Muscle of arm (tissue), 14 donors: ENCODE results near the gene CHST5. TPM values are rescaled to one million over a fixed set of nuclear protein-coding genes. Genes with fewer than 3 reads are reported as not detected.

Source experiments
- DNase-seq: peaks from one replicate; pipeline ENCODE4 v3.0.0-alpha.2; 2013
- long read RNA-seq, 11 donors: transcript quantifications; one replicate each; lab custom pipeline, GENCODE V29; 2026
- polyA plus RNA-seq, 12 donors: library from polyadenylated mRNA; unstranded; fragments of 120-200 nt; gene quantifications; one replicate each; pipeline ENCODE4 v1.2.1, GENCODE V29; 2013; ENCODE audit not compliant: insufficient read length in 12 of 12

CHST5 gene
- under 1 TPM in 10 of 12 donors, not detected in 2; 0.07 to 0.56 (median 0.24) TPM for polyA plus RNA-seq
- long read RNA-seq, donor 1 = 0 reads
- long read RNA-seq, donor 2 = 0 reads
- long read RNA-seq, donor 3 = 0 reads
- long read RNA-seq, donor 4 = 0 reads
- long read RNA-seq, donor 5 = 0 reads
- long read RNA-seq, donor 6 = 0 reads
- long read RNA-seq, donor 7 = 0 reads
- long read RNA-seq, donor 8 = 0 reads
- long read RNA-seq, donor 9 = 0 reads
- long read RNA-seq, donor 10 = 0 reads
- long read RNA-seq, donor 11 = 0 reads

DNA sequence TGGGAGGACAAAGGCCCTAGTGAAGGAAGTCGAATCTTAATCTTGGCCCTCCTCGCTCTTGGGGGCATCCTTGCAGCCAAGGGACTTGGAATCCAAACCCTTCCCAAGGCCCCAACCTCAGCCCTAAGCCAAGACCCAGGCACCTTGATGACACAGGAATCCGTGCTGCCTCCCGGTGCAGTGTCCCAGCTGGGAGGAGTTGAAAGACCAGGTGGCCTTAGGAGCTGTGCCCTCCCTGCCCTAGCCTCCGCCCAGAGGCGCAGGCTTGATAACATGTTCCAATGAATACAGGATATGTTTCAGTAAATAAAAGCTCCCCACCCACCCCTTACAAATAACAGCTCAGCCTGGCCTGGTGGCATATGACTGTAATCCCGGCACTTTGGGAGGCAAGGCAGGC lies at the start of gene CHST5:
CHST5 (minus strand) TSS at position 208 of the 400 bp plus-strand sequence. CDS start 5,724 bp downstream, outside the sequence.
- DNase-seq = no peak

DNA sequence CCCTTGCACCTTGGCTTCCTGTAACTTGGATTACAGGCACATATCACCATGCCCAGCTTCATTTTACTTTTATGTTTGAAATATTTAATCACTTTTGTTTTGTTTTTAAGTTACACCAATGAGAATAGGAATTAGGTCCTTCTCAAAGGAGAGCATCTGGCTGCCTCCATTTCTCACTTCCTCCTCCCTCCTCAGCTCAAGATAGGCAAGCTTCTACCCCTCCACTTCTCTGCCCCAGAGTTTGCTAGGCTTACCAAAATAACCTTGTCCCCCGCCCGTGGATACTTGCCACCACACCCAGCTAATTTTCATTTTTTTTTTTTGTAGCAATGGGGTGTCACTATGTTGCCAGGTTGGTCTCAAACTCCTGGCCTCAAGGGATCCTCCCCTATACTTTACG lies 48.2 kb upstream of the CHST5 start:
- no peak for DNase-seq

DNA sequence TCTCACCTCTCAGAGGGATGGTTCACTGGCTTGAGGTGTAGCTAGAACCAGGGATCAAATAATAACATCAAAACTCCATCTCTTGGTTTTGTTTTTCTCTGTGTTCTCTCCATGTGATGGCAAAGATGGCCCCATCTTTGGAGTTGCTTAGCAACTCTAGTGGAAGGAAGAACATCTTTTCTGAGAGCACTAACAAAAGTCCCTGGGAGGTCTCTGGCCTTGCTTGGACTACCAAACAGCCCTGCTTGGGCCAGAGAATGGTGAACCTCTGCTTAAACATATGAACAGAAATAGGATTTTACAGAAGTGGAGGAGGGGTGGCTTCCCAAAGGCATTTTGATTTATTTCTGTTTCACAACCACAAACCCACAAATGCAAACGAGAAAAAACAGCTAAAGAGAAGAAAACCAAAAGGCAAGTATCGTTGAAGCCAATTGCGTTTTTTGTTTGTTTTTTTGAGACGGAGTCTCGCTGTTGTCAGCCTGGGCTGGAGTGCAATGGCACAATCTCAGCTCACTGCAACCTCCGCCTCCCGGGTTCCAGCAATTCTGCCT lies 43.5 kb upstream of the CHST5 start:
- no peak for DNase-seq

DNA sequence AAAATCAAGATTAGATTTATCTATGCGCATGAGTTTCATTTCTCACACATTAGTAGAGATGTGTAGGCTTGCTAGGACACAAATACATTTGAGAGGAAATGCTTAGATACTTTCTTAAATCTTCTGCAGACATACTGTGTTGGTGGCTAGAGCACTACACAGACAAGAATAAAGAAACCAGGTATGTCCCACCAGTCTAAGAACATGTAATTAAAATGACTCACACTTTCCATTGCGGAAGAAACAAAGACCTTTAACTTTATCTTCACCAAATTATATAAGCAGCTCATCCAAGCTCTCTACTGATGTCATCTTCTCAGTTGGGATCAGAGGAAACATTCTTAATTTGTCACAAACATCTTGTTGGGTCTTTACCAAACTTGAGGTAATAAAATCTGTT lies 42.8 kb upstream of the CHST5 start:
- DNase-seq = no peak

DNA sequence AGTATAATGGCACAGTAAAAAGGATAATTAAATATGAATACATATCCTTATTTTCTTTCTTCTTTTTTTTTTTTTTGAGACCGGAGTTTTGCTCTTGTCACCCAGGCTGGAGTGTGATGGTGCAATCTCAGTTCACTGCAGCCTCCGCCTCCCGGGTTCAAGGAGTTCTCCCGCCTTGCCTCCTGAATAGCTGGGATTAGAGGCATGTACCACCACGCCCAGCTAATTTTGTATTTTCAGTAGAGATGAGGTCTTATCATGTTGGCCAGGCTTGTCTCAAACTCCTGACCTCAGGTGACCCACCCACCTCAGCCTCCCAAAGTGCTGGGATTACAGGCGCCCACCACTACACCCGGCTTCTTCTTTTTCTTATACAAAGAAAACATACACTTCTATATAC lies 42.3 kb upstream of the CHST5 start:
- DNase-seq = no peak

DNA sequence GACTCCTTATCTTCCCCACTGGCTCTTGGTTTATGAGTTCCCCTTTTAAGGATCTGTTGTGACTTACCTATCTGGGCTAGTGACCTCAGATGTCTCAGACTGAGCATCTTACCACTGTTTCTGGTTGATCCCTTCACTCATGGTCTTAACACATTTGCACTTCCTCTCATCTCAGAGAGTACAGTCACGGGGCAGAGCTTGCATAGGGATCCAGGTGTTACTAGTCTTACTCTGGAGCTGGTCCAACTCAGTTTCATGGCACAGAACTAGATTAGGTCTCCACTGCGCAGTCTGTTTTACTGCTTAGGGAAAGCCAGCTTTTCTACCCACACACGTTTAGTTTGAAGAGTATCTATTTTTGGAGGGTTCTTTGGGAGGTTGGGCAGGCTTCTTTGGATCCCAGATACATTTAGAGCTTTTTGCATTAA lies 40.5 kb upstream of the CHST5 start:
- DNase-seq = no peak

DNA sequence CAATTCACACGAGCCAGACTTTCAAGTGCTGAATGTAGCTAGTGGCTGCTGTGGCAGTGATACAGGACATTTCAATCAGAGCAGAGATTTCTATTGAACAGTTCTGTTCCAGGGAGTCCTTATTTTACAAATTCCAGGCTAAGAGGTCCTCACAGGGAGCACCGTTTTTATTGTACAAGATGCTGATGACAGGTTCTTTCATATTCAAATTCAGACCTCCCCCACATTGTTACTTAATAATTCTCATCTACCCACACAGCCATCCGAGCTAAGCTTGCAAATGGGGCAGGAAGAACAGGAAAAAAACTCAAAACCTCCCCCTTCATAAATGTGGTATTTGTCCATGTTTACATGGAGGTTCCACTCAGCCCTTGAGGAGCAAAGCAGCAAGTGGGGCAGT lies 40.0 kb upstream of the CHST5 start:
- DNase-seq = no peak

DNA sequence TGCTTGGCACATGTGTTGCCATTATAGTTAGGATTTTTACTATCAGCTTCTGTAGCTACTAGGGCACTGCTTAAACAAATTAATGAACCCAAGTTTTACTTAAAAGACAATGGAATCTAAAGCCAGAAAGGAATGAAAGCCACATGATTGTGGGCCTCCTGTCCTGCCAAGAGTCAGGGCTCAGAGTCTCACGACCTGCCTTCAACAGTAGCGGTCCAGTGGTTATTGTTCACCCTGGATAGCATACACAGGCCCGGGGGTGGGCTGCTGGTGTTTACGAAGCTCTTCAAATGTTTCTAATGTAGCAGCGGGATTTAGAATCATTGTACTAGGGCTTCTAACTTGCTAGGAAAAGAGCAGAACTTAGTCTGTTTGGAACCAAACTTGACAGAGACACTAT lies 38.0 kb upstream of the CHST5 start:
- DNase-seq = no peak

DNA sequence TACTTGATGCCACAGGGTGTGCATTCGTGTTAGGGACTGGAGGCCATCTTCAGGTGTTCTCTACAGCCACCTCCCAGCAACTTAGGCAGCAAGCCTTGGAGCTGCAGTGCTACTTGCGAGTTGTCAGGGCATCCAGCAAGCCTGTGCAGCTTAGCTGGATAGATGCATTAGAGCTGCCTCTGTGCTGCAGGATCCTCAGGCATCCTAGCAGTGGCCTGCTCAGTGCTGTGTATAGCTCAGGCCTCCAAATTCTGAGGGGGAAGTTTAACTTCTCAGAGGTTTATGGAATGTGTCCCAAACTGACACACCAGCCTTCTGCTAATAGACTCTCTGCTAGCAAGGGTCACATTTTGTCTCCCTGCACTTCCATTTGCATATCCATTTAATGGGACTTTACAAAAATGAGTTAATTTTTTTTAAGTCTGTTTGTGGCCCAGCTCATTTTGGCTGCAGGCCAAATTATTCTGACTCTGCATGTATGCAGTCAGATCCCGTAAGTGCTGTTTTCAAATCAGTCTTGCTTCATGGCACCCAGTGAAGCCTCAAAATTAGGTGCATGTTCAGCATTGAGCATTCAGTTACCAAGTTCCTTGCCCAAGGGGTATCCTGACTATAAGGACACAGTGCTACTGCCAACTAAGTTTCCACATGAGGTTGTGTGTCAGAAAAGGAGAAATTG lies 37.1 kb upstream of the CHST5 start:
- DNase-seq = no peak

DNA sequence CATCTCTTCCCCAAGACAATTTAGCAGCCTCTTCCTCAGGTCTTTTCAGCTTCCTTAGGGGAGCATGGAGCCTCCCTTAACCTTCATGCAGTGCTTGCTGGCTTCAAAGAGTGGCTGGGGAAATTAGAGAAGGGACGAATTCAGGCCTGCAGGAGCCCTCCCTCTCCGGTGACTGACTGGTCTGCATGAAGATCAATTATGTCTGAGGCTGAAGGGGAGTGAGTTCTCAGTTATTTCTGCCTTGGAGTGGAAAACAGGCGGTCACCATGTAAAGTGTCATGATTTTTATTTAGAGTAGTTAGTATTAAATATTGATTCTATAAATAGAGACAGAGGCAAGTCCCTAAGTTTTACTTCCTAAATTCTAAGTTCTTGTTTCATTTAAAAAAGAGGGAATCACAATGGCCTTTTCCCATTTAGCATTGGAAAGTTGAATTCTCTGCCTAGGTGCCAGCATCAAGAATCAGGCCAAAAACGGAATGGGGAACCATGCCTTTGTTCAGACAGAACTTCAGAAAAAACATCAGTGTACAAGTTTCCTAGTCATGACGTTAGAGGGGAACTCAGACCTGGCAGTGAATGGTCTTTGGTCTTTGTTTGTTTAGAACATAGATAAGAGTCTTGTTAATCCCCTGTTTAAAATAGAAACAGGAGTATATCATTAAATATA lies 34.6 kb upstream of the CHST5 start:
- no peak for DNase-seq

DNA sequence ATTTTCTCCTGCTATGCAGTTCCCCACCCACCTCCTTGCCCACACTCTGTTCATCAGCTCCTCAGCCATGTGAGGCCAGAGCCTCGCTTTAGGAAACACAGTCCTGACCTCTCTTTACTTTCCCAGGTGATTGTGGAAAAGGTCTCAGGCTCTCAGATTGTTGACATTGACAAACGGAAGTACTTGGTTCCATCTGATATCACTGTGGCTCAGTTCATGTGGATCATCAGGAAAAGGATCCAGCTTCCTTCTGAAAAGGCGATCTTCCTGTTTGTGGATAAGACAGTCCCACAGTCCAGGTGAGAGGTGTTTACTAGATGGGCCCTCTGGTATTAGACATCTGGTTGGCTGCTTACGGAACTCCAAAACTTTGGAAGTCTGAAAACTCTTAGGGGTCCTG lies 32.0 kb upstream of the CHST5 start:
- DNase-seq = no peak

DNA sequence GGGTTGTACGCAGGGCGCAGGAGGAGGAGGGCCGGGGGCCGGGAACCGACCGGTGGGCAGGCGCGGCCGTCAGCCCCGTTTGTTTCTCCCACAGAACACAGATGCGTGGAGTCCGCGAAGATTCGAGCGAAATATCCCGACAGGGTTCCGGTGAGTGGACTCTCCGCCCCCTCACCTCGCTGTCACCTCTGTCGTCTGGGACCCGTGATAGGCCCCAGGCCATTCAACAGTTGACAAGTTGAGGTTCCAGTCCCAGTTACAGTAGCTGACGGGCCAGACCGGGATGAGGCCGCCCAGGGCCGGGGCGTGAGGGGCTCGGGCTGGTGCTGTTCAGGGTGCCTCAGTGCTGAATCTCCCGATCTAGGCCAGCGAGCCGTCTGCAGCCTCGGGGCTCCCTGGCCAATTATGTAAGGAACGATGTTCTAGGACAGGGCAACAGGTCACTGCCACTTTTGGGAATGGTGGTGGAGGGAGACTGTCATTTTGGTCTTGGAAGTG lies 30.9 kb upstream of the CHST5 start:
- DNase-seq = no peak

DNA sequence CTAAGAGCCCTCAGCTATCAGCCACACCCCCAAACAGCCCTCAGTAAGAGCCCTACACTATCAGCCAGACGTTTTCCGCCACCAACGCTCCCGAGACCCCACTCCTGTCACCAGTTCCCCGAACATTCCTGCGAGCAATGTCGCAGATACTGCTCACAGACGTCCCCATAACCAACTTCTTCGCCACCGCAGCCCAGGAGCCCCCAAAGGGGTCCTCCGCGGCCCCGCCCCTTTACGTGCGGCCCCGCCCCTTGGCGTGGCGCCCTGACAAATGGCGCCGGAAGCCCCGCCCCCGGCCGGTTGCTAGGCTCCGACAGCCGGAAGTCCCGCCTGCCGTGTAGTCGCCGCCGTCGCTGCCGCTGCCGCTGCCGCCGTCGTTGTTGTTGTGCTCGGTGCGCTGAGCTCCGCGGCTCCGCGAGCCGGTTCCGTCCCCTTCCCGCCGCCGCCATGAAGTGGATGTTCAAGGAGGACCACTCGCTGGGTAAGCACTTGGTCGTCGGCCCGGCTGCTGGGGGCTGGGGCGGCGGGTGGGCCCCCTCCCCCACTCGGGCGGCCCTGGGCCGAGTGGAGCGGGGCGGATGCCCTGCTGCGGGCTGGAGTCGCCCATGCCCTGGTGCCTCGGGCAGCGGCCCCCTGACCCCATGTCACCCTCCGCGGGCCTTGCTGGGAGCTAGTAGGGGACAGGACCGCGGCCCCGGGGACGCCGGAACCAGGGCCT lies 30.3 kb upstream of the CHST5 start, which contains the start of gene GABARAPL2:
GABARAPL2 (plus strand) TSS at position 340 of the 718 bp plus-strand sequence; CDS start at position 448, 108 bp downstream.
- peak; percentile 86 for DNase-seq

DNA sequence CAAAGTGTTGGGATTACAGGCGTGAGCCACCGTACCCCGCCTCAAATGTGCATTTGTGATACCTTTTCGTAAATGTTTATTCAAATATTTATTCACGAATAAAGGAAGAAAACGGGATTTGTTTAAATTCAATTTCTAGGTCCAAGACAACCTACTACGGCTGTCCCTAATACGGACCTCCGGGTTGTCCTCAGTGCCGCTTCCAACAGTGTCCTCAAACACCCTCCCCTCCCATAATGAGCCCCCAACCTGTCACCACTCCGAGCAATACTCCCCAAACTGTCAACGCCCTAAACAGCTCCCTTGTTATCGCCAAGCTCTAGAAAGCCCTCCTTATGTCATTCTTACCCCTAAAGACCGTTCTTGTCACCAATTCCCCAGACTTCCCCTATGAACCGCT lies 29.7 kb upstream of the CHST5 start:
- no peak for DNase-seq

DNA sequence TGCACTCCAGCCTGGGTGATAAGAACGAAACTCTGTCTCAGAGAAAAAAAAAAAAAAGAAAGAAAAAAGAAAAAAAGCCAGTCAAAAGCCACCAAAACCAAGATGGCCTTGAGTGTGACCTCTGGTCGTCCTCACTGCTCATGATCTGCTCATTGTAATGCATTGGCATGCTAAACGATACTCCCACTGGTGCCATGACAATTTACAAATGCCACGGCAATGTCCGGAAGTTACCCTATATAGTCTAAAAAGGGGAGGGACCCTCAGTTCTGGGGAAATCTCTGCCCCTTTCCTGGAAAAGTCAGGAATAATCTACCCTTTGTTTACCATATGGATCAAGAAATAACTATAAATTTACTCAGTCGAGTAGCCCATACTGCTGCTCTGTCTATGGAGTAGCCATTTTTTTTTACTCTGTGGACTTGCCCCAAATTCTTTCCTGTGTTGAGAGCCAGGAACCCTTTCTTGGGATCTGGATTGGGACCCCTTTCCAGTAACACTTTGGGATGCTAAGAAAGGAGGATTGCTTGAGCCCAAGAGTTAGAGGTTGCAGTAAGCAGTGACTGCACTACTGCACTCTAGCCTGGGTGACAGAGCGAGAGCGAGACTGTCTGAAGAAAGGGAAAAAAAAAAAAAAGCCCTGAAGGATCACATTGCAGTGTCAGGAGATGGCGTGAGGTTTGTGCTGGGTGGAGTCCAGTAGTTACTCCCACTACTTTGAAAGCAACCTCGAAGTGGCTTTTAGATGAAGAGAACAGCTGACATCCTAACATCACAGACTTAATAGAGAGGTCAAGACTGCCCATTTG lies 23.9 kb upstream of the CHST5 start:
- no peak for DNase-seq

DNA sequence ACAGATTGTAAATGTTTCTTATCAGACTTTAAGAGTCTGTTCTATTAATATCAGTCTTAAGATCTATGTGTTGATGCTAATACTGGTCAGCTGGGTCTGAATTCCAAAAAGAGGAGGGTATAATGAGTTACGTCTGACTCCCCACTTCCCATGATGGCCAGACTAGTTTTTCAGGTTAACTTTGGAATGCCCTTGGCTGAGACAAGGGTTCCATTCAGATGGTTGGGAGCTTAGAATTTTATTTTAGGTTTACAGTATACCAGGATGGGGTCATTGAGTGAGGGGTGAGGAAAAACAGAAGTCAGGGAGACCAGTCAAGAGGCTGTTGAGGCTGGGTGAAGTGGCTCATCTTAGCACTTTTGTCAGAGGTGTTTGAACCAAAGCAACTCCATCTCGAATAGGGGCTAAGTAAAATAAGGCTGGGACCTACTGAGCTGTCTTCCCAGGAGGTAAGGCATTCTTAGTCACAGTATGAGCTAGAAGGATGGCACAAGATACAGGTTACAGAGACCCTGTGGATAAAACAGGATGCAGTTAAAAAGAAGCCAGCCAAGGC lies 23.0 kb upstream of the CHST5 start:
- no peak for DNase-seq

DNA sequence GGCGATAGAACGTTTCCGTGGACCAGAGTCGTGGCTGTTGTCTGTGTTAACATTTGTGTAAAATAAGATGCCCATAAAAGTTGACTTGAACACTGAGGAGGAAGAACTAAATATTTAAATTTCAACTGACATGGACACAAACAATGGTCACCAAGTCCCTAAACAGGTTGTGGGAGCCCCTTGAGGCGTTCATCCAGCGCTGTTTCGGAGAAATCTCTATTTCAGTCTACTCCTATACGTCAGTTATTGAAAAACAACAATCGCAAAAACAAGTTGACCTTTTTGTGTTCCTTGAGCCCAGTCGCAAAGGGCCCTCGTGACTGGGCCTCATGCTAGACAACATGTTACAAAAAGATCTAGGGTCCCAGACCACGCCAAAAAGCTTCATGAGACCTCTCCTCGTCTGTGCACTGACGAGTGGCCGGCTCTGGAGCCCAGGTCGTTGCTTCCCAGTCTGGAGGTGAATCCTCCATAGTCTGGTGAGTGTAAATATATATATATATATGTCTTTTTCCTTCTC lies 20.6 kb upstream of the CHST5 start:
- no peak for DNase-seq

DNA sequence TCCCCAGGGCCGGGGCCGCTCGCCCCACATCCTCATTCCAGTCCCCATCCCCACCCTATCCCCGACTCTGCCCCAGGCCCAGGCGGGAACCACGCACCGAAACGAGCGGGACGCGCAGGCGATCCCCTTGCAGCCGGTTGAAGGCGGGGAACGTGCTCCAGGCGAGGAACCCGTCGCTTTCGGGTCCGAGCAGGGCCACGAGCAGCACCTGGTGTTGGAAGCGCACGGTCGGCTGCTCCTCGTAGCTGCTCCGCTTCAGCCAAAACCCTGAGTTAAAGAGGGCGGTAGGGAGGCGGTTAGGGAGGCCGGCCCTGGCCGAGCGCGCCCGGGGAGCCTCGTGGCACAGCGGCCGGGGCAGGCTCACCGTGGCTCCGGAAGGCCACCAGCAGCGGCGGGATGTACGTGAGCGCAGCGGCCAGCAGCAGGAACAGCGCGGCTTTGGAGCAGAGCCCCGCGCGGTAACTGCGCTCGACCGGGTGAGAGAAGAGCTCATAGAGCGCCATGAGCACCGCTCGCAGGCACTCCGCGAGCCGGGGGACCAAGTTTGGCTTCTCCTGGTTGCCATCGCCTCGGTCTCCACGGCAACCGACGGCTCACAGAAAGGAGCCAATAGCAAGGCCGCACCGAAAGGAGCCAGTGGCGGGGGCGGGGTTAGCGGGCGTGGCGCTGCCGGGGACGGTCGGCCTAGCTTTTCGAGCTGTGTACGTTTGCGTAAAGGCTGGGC lies 20.0 kb upstream of the CHST5 start, which contains the start of gene TMEM231:
TMEM231 (minus strand) TSS at position 546 of the 724 bp plus-strand sequence; CDS start at position 503, 43 bp downstream.
- peak; percentile 95 for DNase-seq

DNA sequence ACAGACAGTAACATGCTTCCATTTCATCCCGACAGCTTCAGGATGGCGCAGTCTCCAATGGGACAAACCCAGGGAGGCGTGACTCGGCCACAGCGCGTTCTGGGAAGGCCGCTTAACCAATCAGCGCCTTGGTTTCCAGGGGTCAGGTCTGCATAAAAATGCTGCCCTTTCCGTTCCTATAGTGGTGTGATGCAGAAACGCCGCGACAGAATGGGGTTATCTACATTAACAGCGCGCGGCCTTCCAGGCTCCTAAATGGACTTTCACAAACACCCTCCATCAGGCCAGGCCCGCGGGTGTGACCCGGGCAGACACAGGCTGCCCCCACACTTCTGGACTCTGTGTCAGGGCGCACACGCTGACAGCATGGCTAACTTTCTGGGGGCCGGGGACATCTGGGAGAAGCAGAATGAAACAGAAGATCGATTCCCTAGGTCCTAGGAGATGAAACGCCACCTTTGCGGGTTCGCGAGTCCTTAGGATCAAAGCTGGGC lies 19.4 kb upstream of the CHST5 start:
- DNase-seq = peak; percentile 83
